SK-N-SH (cell line): ENCODE measurements around the gene LRFN3. TPM values are rescaled to one million over a fixed set of nuclear protein-coding genes. Genes with fewer than 3 reads are reported as not detected.

Source experiments
- CTCF ChIA-PET: fragments of 300-600, 350-600 bp; formaldehyde crosslinking; extraction: SDS; loops from one replicate; lab custom pipeline; 2021; lab: Yijun Ruan, JAX
- POLR2A ChIA-PET: fragments of 350-600 bp; sonication (Branson Sonifier 250); formaldehyde crosslinking; extraction: SDS; loops from one replicate; lab custom pipeline; 2020; ENCODE audit warnings: antibody characterized with exemption, inconsistent platforms; lab: Yijun Ruan, JAX
- DNase-seq: peaks from one replicate; pipeline ENCODE4 v3.0.0; 2012
- H2AFZ ChIP-seq: fragments of 200-600 bp; sonication (generic); 2 replicates; pipeline ENCODE4 v1.8.1; 2016; ENCODE audit warnings: antibody characterized with exemption, mild to moderate bottlenecking, low read depth
- H3F3A ChIP-seq: fragments of 200-600 bp; sonication (generic); replicated peaks from 2 replicates; pipeline ENCODE3; 2016; ENCODE audit warnings: antibody characterized with exemption, mild to moderate bottlenecking; ENCODE audit not compliant: insufficient read depth
- H3K27ac ChIP-seq, 2 experiments: fragments of 200-500 bp in 1 of 2; fragments of 200-600 bp in 1 of 2; sonication (Bioruptor generic) in 1 of 2; sonication (generic), shearing (Covaris generic) in 1 of 2; 2 replicates each; pipeline versions ENCODE4 v1.5.1 to v1.6.1; 2014 to 2016; ENCODE audit warnings: low read depth in 2 of 2, inconsistent platforms in 1 of 2, low read length in 1 of 2, mild to moderate bottlenecking in 1 of 2, mixed read lengths in 1 of 2
- H3K27me3 ChIP-seq: fragments of 200-600 bp; sonication (generic), shearing (Covaris generic); 2 replicates; pipeline ENCODE4 v1.6.1; 2016; ENCODE audit warnings: mixed run types; ENCODE audit not compliant: insufficient read depth
- H3K36me3 ChIP-seq, 2 experiments: fragments of 200-500 bp in 1 of 2; fragments of 200-600 bp in 1 of 2; sonication (Bioruptor generic) in 1 of 2; sonication (generic) in 1 of 2; replicated peaks in 1 of 2; 2 replicates each; pipeline versions ENCODE3 to v1.5.1; 2014 to 2016; ENCODE audit warnings: low read length in 1 of 2, mild to moderate bottlenecking in 1 of 2; ENCODE audit not compliant: insufficient read depth in 2 of 2, control insufficient read depth in 1 of 2
- H3K4me1 ChIP-seq, 2 experiments: fragments of 200-500 bp in 1 of 2; fragments of 200-600 bp in 1 of 2; sonication (Bioruptor generic) in 1 of 2; sonication (generic), shearing (Covaris generic) in 1 of 2; 2 replicates each; pipeline versions ENCODE4 v1.5.1 to v1.6.1; 2014 to 2016; ENCODE audit warnings: low read depth in 1 of 2, low read length in 1 of 2, mixed run types in 1 of 2; ENCODE audit not compliant: insufficient read depth in 2 of 2, control insufficient read depth in 1 of 2
- H3K4me2 ChIP-seq: fragments of 200-600 bp; sonication (generic), shearing (Covaris generic); 2 replicates; pipeline ENCODE4 v1.6.1; 2017; ENCODE audit warnings: mixed run types
- H3K4me3 ChIP-seq, 2 experiments: fragments of 200-500 bp in 1 of 2; fragments of 200-600 bp in 1 of 2; sonication (Bioruptor generic) in 1 of 2; sonication (generic), shearing (Covaris generic) in 1 of 2; 2 replicates each; pipeline versions ENCODE4 v1.5.1 to v1.8.1; 2014 to 2016; ENCODE audit warnings: low read depth in 2 of 2, inconsistent platforms in 1 of 2, low read length in 1 of 2, mild to moderate bottlenecking in 1 of 2, mixed read lengths in 1 of 2, moderate library complexity in 1 of 2
- H3K79me2 ChIP-seq: fragments of 200-600 bp; sonication (generic); 2 replicates; pipeline ENCODE4 v1.8.1; 2017; ENCODE audit warnings: mild to moderate bottlenecking; ENCODE audit not compliant: insufficient read depth
- H3K9ac ChIP-seq: fragments of 200-600 bp; sonication (generic); 2 replicates; pipeline ENCODE4 v1.6.1; 2017; ENCODE audit warnings: mixed run types
- H3K9me2 ChIP-seq: fragments of 200-600 bp; sonication (generic); 2 replicates; pipeline ENCODE4 v1.6.1; 2017; ENCODE audit warnings: mixed run types
- H3K9me3 ChIP-seq: fragments of 200-600 bp; sonication (generic); 2 replicates; pipeline ENCODE4 v1.6.1; 2017; ENCODE audit warnings: mixed run types, mild to moderate bottlenecking, moderate library complexity
- H4K20me1 ChIP-seq: fragments of 200-600 bp; sonication (generic); 2 replicates; pipeline ENCODE4 v1.6.1; 2017; ENCODE audit warnings: mild to moderate bottlenecking, mixed run types; ENCODE audit not compliant: insufficient read depth
- ELF1 ChIP-seq: IDR thresholded peaks from 2 replicates; pipeline ENCODE4 v1.4.0; 2012
- EZH2phosphoT487 ChIP-seq: fragments of 200-600 bp; sonication (generic); IDR thresholded peaks from 2 replicates; pipeline ENCODE4 v1.6.1; 2017; ENCODE audit warnings: low read depth, mixed run types, mild to moderate bottlenecking, antibody characterized with exemption, moderate library complexity, borderline replicate concordance
- FOXJ3 ChIP-seq: sonication (generic); formaldehyde crosslinking; IDR thresholded peaks from 2 replicates; pipeline ENCODE4 v1.5.1; 2020; ENCODE audit warnings: mild to moderate bottlenecking, missing genetic modification reagents
- FOXM1 ChIP-seq: IDR thresholded peaks from 2 replicates; pipeline ENCODE4 v1.4.0; 2012; ENCODE audit warnings: low read depth, mild to moderate bottlenecking
- GABPA ChIP-seq: IDR thresholded peaks from 2 replicates; pipeline ENCODE4 v1.4.0; 2012; ENCODE audit warnings: low read depth, mild to moderate bottlenecking
- JUND ChIP-seq: IDR thresholded peaks from 2 replicates; pipeline ENCODE4 v1.4.0; 2012
- MEF2A ChIP-seq: IDR thresholded peaks from 2 replicates; pipeline ENCODE4 v1.4.0; 2012; ENCODE audit warnings: low read depth, borderline replicate concordance
- NRF1 ChIP-seq: IDR thresholded peaks from 2 replicates; pipeline ENCODE4 v1.6.1; 2012; ENCODE audit warnings: low read depth, mild to moderate bottlenecking, low read length
- POLR2AphosphoS5 ChIP-seq: IDR thresholded peaks from 2 replicates; pipeline ENCODE4 v1.6.1; 2012; ENCODE audit warnings: low read depth, low read length
- RAD21 ChIP-seq: IDR thresholded peaks from 2 replicates; pipeline ENCODE4 v1.6.1; 2012; ENCODE audit warnings: mild to moderate bottlenecking, low read length
- RFX5 ChIP-seq: IDR thresholded peaks from 2 replicates; pipeline ENCODE4 v1.6.1; 2012; ENCODE audit warnings: mild to moderate bottlenecking, improper control_type of control experiment, low read length
- SIN3A ChIP-seq: IDR thresholded peaks from 2 replicates; pipeline ENCODE4 v1.6.1; 2012; ENCODE audit warnings: low read depth, mild to moderate bottlenecking, low read length, moderate library complexity, borderline replicate concordance
- SMC3 ChIP-seq: IDR thresholded peaks from 2 replicates; pipeline ENCODE4 v1.6.1; 2012; ENCODE audit warnings: low read depth, low read length, improper control_type of control experiment
- YY1 ChIP-seq: IDR thresholded peaks from 2 replicates; pipeline ENCODE4 v1.4.0; 2012; ENCODE audit warnings: low read depth, mild to moderate bottlenecking
- WGBS: methylation state at CpG from one replicate; pipeline ENCODE4 v1.1.6; 2017; ENCODE audit warnings: low lambda C conversion rate; 5-methylcytosine and 5-hydroxymethylcytosine counted together
- polyA plus RNA-seq, 3 experiments: library from polyadenylated mRNA; depleted of rRNA; stranded (reverse); fragments of >200 nt; gene quantifications; 2 replicates each; pipeline ENCODE4 v1.2.3, GENCODE V29; 2012
- TF ChIP-seq, protein P1 (sequence below): IDR thresholded peaks from 2 replicates; pipeline ENCODE4 v1.4.0; 2012; ENCODE audit warnings: low read depth, borderline replicate concordance
- TF ChIP-seq, protein P2 (sequence below): IDR thresholded peaks from 2 replicates; pipeline ENCODE4; 2012

The LRFN3 gene
- polyA plus RNA-seq, 1 of the 3 experiments (the other 2 are of a cell fraction): 5.4 TPM

DNA sequence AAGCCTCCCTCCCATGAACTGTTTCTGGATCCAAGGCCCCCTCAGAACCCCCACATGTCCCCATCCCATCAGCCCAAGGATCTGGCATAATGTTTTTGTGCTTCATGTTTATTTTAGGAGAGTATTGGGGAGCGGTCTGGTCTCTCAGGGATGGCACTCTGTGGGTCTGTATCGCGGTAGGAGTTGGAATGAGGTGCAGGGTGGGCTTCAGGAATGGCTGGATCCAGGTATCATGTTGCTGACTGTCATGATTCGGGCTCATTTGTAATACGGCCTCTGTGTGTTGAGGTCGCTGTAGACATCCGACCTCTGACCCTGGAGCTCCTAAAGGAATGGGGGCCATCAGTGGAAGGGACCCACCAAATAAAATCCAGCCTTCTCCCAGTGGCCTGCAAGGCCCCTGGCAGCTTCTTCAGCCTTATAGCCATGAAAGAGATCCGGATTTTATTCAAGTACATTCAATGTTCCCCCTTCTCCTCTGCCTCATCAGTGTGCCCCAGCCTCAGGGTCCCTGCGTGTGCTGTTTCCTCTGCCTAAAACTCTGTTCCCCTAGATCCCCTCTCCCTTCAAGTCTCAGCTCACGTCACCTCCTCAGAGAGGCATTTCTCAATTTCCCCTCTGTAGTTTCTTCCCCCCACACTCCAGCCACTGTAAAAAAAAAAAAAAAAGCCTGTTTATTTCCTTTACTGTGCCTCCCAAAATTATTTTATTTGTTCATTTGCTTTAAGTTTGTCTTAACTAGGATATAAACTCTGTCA lies 31.7 kb upstream of the LRFN3 start (continued):
- TF ChIP-seq EZH2phosphoT487: no peak

DNA sequence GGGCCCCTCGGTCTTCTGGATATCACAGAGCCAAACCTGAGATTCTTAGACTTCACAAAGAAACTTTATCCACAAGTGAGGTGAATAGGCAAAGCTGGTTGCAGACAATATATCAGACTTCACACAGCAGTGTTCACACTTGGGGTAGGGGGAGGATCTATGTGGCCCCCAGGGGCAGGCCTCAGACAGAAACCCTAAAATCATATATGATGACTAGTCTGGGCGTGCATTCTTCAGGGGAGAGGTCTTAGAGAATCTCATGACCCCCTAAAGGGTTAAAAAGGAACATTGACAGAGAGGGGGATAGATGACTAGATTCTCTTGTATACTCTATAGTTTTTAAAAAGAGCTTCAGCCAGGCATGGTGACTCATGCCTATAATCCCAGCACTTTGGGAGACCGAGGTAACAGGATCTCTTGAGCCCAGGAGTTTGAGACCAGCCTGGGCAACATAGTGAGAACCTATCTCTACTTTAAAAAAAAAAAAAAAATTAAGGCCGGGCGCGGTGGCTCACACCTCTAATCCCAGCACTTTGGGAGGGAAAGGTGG lies 30.9 kb upstream of the LRFN3 start:
- no peak overlapping the region for H3K4me2 ChIP-seq
- no peak overlapping the region for H2AFZ ChIP-seq
- no peaks in the 10 kb centered on the region for H3K79me2 ChIP-seq
- no peaks in the 10 kb centered on the region for H3K36me3 ChIP-seq
- no peak overlapping the region for H3K4me3 ChIP-seq
- CTCF ChIA-PET: no interaction called here
- peaks cover 10% of the 10 kb centered on the region for H3F3A ChIP-seq
- 80% methylated on average over 6 of the region's 6 CpGs for WGBS
- DNase-seq: no peak
- TF ChIP-seq SMC3 (no peak), NRF1 (no peak), GABPA (no peak), FOXM1 (no peak), RFX5 (no peak), SIN3A (no peak), FOXJ3 (CRISPR knock-in tag) (no peak), YY1 (no peak), POLR2AphosphoS5 (no peak)
- no peaks in the 10 kb centered on the region for H3K27me3 ChIP-seq
- no peaks in the 10 kb centered on the region for H3K9me3 ChIP-seq
- POLR2A ChIA-PET: no interaction called here
- H3K4me1 ChIP-seq: peaks cover 3 to 17% of the 10 kb centered on the region in 2 experiments; a peak in 3 of 4 replicates
- no peak overlapping the region for H3K9ac ChIP-seq
- no peaks in the 10 kb centered on the region for H4K20me1 ChIP-seq
- no peaks in the 10 kb centered on the region for H3K9me2 ChIP-seq
- no peak overlapping the region for H3K27ac ChIP-seq

DNA sequence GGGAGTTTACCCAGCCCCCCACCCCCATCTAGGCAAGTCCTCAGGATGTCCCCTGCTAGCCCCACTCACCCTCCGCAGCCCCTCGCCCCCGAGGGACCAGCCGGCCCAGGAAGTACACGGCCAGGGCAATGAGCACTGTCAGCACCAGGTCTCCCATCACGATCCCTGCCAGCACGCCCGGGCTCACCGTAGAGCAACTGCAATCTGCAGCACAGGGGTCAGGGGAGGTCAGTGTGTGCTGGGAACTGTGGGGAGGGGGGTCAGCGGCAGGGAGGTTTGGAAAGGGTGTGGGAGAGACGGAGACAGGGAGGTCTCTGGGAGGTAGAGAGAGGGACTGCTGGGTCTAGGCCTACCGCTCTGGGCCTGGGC lies 28.8 kb upstream of the LRFN3 start:
- Histone ChIP-seq H4K20me1 (no peaks in the 10 kb centered on the region), H3K9me3 (no peaks in the 10 kb centered on the region), H3K9me2 (no peaks in the 10 kb centered on the region), H3F3A (no peaks in the 10 kb centered on the region), H3K4me3 (no peak overlapping the region), H3K79me2 (no peaks in the 10 kb centered on the region), H2AFZ (no peak overlapping the region), H3K9ac (no peak overlapping the region), H3K4me2 (no peak overlapping the region), H3K36me3 (no peaks in the 10 kb centered on the region), H3K27ac (no peak overlapping the region), H3K27me3 (no peaks in the 10 kb centered on the region), H3K4me1 (peaks cover 1% of the 10 kb centered on the region in 2 experiments; a peak in 2 of 4 replicates)
- peak; percentile 16 for DNase-seq
- ChIA-PET CTCF (no interaction called here), POLR2A (no interaction called here)
- 77% methylated on average over 12 of the region's 12 CpGs for WGBS
- TF ChIP-seq MEF2A: no peak
- TF ChIP-seq, protein P1, sequence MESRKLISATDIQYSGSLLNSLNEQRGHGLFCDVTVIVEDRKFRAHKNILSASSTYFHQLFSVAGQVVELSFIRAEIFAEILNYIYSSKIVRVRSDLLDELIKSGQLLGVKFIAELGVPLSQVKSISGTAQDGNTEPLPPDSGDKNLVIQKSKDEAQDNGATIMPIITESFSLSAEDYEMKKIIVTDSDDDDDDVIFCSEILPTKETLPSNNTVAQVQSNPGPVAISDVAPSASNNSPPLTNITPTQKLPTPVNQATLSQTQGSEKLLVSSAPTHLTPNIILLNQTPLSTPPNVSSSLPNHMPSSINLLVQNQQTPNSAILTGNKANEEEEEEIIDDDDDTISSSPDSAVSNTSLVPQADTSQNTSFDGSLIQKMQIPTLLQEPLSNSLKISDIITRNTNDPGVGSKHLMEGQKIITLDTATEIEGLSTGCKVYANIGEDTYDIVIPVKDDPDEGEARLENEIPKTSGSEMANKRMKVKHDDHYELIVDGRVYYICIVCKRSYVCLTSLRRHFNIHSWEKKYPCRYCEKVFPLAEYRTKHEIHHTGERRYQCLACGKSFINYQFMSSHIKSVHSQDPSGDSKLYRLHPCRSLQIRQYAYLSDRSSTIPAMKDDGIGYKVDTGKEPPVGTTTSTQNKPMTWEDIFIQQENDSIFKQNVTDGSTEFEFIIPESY: no peak
- no peak for TF ChIP-seq FOXM1
- TF ChIP-seq JUND: no peak
- TF ChIP-seq RAD21: no peak
- TF ChIP-seq ELF1: no peak
- TF ChIP-seq, protein P2, sequence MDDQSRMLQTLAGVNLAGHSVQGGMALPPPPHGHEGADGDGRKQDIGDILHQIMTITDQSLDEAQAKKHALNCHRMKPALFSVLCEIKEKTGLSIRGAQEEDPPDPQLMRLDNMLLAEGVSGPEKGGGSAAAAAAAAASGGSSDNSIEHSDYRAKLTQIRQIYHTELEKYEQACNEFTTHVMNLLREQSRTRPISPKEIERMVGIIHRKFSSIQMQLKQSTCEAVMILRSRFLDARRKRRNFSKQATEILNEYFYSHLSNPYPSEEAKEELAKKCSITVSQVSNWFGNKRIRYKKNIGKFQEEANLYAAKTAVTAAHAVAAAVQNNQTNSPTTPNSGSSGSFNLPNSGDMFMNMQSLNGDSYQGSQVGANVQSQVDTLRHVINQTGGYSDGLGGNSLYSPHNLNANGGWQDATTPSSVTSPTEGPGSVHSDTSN: no peak
